Muscle layer of colon (tissue), 2 donors: Measurements from ENCODE around the gene PRIM1.
"Not testable (repeated sequence)": the region's sequence is repeated elsewhere in the genome, so short reads cannot be mapped to it uniquely, and the experiment has no call there.

ENCODE experiments used
- H3K27ac ChIP-seq: one replicate; pipeline ENCODE4 v1.7.0; 2013; ENCODE audit warnings: low read depth, mild to moderate bottlenecking, low read length, moderate library complexity
- H3K27me3 ChIP-seq, 2 donors: one replicate each; pipeline ENCODE4 v1.7.0; 2013; ENCODE audit warnings: low read length in 2 of 2, mild to moderate bottlenecking in 2 of 2; ENCODE audit not compliant: insufficient read depth in 2 of 2, control insufficient read depth in 1 of 2
- H3K36me3 ChIP-seq: one replicate; pipeline ENCODE4 v1.7.0; 2013; ENCODE audit warnings: mild to moderate bottlenecking, low read length; ENCODE audit not compliant: insufficient read depth
- H3K4me1 ChIP-seq: one replicate; pipeline ENCODE4 v1.7.0; 2013; ENCODE audit warnings: mild to moderate bottlenecking, low read length; ENCODE audit not compliant: insufficient read depth
- H3K4me3 ChIP-seq, 2 donors: one replicate each; pipeline ENCODE4 v1.7.0; 2013; ENCODE audit warnings: low read length in 2 of 2, low read depth in 1 of 2, mild to moderate bottlenecking in 1 of 2, moderate library complexity in 1 of 2
- H3K9ac ChIP-seq: one replicate; pipeline ENCODE4 v1.7.0; 2013; ENCODE audit warnings: low read length
- H3K9me3 ChIP-seq: one replicate; pipeline ENCODE4 v1.7.0; 2013; ENCODE audit warnings: mild to moderate bottlenecking, low read length
- donor health status: abdominal sarcoma.
- donor health status: Adenocarcinoma of cecum.

Gene PRIM1

DNA sequence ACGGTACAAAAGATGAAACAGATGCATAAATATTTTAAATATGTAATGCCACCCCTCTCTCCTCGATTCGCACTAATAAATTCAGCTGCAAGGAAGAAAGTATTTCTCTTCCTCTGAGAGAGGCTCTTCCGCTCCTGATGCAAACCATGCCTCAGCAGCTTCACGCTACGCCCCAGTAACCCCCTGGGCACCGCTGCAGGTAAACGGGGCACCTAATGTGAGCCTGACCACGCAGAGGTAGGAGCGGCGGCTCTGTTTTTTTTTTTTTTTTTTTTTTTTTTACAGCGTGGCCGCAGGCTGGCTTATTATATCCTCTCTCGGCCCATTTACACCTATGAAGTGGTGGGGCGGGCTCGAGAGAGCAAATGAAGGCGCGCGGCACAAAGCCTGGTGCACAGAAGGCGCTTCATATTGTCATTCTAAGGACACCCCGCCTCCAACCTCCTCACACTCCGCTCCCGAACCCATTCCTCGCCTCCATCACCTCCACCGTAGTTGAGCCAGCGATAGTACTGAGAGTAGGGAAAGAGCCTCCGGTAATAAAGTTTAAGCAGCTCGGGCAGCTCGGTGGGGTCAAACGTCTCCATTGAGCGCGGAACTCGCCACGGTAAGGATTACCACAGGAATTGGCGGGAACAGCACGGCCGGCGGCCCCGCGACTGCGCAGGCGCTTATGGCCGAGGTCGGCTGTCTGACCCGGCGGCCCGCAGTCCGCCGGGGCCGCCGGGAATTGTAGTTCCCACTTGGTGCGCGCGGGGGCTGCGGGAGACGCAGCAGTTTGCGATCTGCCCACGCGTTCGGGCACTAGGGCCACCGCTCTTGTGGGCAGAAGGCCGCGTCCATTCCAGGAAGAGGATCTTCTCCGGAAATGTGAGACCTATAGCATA, at the start of gene PRIM1:
Gene PRIM1 (minus strand): TSS at position 612 of the 887 bp plus-strand sequence. CDS start 25 bp downstream, at position 587.
- Histone ChIP-seq H3K9ac (peak within 1 kb of the TSS; percentile 44), H3K36me3 (peaks cover 9% of the 10 kb centered on the region), H3K4me1 (peaks cover 5% of the 10 kb centered on the region), H3K9me3 (no peaks in the 10 kb centered on the region), H3K27me3 (no peaks in the 10 kb centered on the region), H3K27ac (peak within 1 kb of the TSS; percentile 41), H3K4me3 (peak within 1 kb of the TSS; percentile 74 to 78)

DNA sequence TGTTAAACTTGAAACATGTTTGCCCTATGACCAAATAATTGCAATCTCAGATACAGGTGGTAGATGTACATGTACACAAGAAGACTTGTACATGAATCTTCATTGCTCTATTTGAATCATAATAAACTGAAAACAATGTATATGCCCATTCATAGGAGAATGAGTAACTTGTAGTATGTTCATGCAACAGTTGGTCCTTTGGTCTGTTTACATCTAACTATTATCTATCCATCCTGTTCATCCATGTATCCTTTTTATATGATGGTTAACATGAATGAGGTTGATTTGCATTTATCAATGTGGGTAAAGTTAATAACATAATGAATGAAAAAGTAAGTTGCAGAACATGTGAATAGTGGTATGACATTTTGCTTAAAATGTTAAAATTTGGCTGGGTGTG, 48.1 kb upstream of the PRIM1 start:
- no peak overlapping the region for H3K4me3 ChIP-seq
- H3K9me3 ChIP-seq, result no peaks in the 10 kb centered on the region
- H3K27me3 ChIP-seq, result no peaks in the 10 kb centered on the region
- no peak overlapping the region for H3K27ac ChIP-seq
- no peak overlapping the region for H3K9ac ChIP-seq
- H3K36me3 ChIP-seq, result no peaks in the 10 kb centered on the region
- peaks cover 6% of the 10 kb centered on the region for H3K4me1 ChIP-seq

DNA sequence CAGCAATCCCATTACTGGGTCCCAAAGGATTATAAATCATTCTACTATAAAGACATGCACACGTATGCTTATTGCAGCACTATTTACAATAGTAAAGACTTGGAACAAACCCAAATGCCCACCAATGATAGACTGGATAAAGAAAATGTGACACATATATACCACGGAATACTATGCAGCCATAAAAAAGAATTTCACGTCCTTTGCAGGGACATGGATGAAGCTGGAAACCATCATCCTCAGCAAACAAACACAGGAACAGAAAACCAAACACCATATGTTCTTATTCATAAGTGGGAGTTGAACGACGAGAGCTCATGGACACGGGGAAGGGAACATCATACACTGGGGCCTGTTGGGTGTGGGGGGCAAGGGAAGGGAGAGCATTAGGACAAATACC, 47.2 kb upstream of the PRIM1 start:
- H3K9me3 ChIP-seq, H3K4me3 ChIP-seq, H3K4me1 ChIP-seq, H3K27ac ChIP-seq, H3K27me3 ChIP-seq, H3K36me3 ChIP-seq, H3K9ac ChIP-seq: not testable (repeated sequence)

DNA sequence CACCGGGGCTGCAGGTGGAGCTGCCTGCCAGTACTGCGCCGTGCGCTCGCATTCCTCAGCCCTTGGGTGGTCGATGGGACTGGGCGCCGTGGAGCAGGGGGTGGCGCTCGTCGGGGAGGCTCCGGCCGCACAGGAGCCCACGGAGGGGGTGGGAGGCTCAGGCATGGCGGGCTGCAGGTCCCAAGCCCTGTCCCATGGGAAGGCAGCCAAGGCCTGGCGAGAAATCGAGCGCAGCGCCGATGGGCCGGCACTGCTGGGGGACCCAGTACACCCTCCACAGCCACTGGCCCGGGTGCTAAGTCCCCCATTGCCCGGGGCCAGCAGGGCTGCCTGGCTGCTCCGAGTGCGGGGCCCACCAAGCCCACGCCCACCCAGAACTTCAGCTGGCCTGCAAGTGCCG, 43.7 kb upstream of the PRIM1 start:
- H3K4me3 ChIP-seq, H3K4me1 ChIP-seq, H3K9me3 ChIP-seq, H3K27ac ChIP-seq, H3K36me3 ChIP-seq, H3K9ac ChIP-seq, H3K27me3 ChIP-seq: not testable (repeated sequence)

DNA sequence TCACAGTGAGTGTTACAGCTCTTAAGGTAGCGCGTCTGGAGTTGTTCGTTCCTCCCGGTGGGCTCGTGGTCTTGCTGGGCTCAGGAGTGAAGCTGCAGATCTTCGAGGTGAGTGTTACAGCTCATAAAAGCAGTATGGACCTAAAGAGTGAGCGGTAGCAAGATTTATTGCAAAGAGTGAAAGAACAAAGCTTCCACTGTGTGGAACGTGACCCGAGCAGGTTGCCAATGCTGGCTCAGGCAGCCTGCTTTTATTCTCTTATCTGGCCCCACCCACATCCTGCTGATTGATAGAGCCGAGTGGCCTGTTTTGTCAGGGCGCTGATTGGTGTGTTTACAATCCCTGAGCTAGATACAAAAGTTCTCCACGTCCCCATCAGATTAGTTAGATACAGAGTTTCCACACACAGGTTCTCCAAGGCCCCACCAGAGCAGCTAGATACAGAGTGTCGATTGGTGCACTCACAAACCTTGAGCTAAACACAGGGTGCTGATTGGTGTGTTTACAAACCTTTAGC, 43.0 kb upstream of the PRIM1 start:
- H3K9me3 ChIP-seq, result not testable (repeated sequence)

DNA sequence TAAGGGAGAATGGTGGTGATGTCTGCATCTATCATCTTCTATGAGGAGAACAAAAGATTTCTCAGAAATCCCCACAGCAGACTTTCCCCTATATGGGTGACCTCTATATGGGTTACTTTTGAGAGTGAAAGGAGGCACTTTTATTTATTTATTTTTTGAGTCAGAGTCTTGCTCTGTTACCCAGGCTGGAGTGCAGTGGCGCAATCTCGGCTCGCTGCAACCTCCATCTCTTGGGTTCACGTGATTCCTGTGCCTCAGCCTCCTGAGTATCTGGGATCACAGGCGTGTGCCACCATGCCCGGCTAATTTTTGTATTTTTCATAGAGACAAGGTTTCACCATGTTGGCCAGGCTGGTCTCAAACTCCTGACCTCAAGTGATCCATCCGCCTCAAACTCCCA, 41.0 kb upstream of the PRIM1 start:
- not testable (repeated sequence) for H3K4me3 ChIP-seq, H3K4me1 ChIP-seq, H3K9ac ChIP-seq

More for the DNA sequence above, 43.0 kb upstream of the PRIM1 start:
- H3K36me3 ChIP-seq, H3K9ac ChIP-seq, H3K27ac ChIP-seq, H3K27me3 ChIP-seq, H3K4me3 ChIP-seq, H3K4me1 ChIP-seq: not testable (repeated sequence)

DNA sequence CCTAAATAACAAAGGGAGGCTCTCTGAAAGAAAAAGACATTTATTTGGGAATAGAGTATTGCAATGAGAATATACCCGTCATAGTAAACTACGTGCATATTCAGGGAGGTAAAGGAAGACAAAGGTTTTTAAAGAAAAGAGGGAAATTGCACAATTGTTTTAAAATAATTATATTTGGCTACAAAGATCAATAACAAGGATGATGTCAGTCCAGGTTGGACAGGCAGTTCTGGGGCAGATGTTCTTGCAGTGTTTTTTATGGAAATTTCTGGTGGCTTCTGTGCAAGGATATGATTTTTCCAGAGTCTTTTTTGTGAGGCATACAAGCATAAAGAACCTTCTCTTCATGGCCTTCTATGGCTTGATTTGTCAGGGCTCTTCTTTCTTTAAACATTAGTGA, 40.6 kb upstream of the PRIM1 start:
- H3K4me3 ChIP-seq, result no peak overlapping the region
- no peak overlapping the region for H3K27ac ChIP-seq
- no peaks in the 10 kb centered on the region for H3K9me3 ChIP-seq
- no peaks in the 10 kb centered on the region for H3K4me1 ChIP-seq
- H3K9ac ChIP-seq, result no peak overlapping the region
- no peaks in the 10 kb centered on the region for H3K36me3 ChIP-seq
- H3K27me3 ChIP-seq, result no peaks in the 10 kb centered on the region

More for the DNA sequence above, 41.0 kb upstream of the PRIM1 start:
- H3K27ac ChIP-seq, H3K36me3 ChIP-seq, H3K27me3 ChIP-seq, H3K9me3 ChIP-seq: not testable (repeated sequence)

DNA sequence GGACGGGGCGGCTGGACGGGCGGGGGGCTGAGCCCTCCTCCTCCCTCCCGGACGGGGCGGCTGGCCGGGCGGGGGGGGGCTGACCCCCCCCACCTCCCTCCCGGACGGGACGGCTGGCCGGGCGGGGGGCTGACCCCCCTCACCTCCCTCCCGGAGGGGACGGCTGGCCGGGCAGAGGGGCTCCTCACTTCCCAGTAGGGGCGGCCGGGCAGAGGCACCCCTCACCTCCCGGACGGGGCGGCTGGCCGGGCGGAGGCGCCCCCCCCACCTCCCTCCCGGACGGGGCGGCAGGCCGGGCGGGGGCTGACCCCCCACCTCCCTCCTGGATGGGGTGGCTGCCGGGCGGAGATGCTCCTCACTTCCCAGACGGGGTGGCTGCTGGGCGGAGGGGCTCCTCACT, 37.3 kb upstream of the PRIM1 start:
- not testable (repeated sequence) for H3K9ac ChIP-seq, H3K9me3 ChIP-seq, H3K36me3 ChIP-seq, H3K27me3 ChIP-seq, H3K4me3 ChIP-seq, H3K27ac ChIP-seq, H3K4me1 ChIP-seq

DNA sequence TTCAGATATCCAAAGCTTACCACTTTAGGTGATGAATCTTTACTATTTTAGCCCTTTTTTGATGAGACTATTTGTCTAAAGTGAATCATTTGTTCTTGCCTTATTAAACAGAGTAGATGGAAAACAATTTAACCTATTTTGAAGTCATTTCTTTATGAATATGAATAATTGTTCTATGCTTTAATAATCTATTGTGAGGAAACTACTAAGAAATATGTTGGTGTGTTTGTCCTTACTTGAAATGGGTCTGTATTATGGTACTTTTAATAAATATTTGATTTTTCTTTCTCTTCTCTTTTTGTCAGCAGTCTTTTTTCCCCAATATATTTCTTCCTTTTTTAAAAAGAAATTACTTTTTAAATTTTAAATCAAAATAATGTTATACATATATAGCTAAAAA, 35.4 kb upstream of the PRIM1 start:
- H3K9ac ChIP-seq, result no peak overlapping the region
- no peak overlapping the region for H3K4me3 ChIP-seq
- H3K9me3 ChIP-seq, result no peaks in the 10 kb centered on the region
- no peaks in the 10 kb centered on the region for H3K36me3 ChIP-seq
- no peak overlapping the region for H3K27ac ChIP-seq
- H3K27me3 ChIP-seq, result no peaks in the 10 kb centered on the region
- H3K4me1 ChIP-seq, result no peaks in the 10 kb centered on the region

DNA sequence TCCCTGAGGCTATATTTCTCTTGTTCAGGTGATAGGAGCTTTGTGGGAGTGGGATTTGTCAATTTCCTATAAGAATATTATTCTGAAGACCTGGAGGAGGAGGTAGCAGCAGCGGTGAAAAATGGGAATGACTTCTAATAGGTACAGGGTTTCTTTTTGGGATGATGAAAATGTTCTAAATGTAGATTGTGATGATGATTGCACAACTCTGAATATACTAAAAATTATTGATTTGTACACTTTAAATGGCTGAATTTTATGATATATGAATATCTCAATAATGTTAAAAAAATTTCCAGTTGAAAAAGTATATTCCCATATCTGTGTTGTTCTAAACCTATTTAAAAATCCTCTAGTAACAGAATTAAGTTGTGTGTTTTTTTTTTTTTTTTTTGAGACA, 33.8 kb upstream of the PRIM1 start:
- Histone ChIP-seq H3K27ac (no peak overlapping the region), H3K27me3 (no peaks in the 10 kb centered on the region), H3K9me3 (no peaks in the 10 kb centered on the region), H3K4me3 (no peak overlapping the region), H3K9ac (no peak overlapping the region), H3K36me3 (no peaks in the 10 kb centered on the region), H3K4me1 (no peaks in the 10 kb centered on the region)

DNA sequence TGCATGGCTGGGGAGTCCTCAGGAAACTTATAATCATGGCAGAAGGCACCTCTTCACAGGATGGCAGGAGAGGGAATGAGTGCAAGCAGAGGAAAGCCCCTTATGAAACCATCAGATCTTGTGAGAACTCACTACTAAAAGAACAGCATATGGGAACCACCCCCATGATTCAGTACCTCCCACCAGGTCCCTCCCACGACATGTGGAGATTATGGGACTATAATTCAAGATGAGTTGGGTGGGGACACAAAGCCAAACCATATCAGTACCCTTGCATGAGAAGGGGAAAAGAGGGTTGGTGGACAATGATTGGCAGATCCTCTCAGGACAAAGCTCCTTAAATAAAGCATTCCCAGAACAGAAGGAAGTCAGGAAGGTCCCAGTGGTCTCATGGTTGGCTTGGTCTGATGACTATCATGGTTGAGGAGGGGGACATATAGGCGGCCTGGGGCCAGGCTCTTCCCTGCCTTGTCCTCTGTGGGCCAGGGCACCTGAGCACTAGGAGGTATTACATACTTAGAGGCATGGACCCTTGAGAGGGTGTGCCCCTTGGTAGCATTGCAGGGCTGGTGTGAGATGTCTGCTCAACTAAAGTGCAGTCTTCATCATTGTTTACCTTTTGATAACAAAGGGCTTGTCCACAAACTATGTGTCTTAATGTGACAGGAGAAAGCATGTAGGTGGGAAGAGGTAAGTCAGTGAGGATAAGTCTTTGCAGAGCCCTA, 33.2 kb upstream of the PRIM1 start:
- Histone ChIP-seq H3K9ac (no peak overlapping the region), H3K27ac (no peak overlapping the region), H3K9me3 (no peaks in the 10 kb centered on the region), H3K36me3 (no peaks in the 10 kb centered on the region), H3K4me1 (no peaks in the 10 kb centered on the region), H3K4me3 (no peak overlapping the region), H3K27me3 (no peaks in the 10 kb centered on the region)
